H9 (cell line): ENCODE data around the gene AMTN. TPM values are rescaled to one million over a fixed set of nuclear protein-coding genes. Genes with fewer than 3 reads are reported as not detected.

Experiments
- DNase-seq: peaks from one replicate; pipeline ENCODE4 v3.0.0-alpha.2; 2017
- H2AFZ ChIP-seq: one replicate; pipeline ENCODE4 v1.6.1; 2013; ENCODE audit warnings: mild to moderate bottlenecking, low read length, control low read depth, moderate library complexity
- H2AK5ac ChIP-seq: 2 replicates; pipeline ENCODE4 v1.6.1; 2013; ENCODE audit warnings: low read length, control low read depth, mixed read lengths; ENCODE audit not compliant: insufficient read length
- H2BK120ac ChIP-seq: one replicate; pipeline ENCODE4 v1.6.1; 2013; ENCODE audit warnings: low read depth, mild to moderate bottlenecking, low read length, control low read depth, inconsistent platforms; ENCODE audit not compliant: poor library complexity, severe bottlenecking
- H2BK12ac ChIP-seq: 2 replicates; pipeline ENCODE4 v1.6.1; 2013; ENCODE audit warnings: low read length, control low read depth, mixed read lengths, low read depth; ENCODE audit not compliant: insufficient read length
- H2BK15ac ChIP-seq: 2 replicates; pipeline ENCODE4 v1.6.1; 2013; ENCODE audit warnings: low read depth, low read length, control low read depth
- H2BK20ac ChIP-seq: one replicate; pipeline ENCODE4 v1.6.1; 2013; ENCODE audit warnings: low read depth, mild to moderate bottlenecking, low read length, control low read depth, inconsistent platforms; ENCODE audit not compliant: poor library complexity, severe bottlenecking
- H2BK5ac ChIP-seq: 2 replicates; pipeline ENCODE4 v1.6.1; 2013; ENCODE audit warnings: low read length, control low read depth, mixed read lengths; ENCODE audit not compliant: insufficient read length
- H3K14ac ChIP-seq: 2 replicates; pipeline ENCODE4 v1.6.1; 2013; ENCODE audit warnings: low read length, control low read depth; ENCODE audit not compliant: insufficient read depth
- H3K18ac ChIP-seq: 2 replicates; pipeline ENCODE4 v1.6.1; 2013; ENCODE audit warnings: low read depth, mild to moderate bottlenecking, mixed read lengths, low read length, control low read depth; ENCODE audit not compliant: insufficient read length
- H3K23ac ChIP-seq: 2 replicates; pipeline ENCODE4 v1.6.1; 2013; ENCODE audit warnings: low read length, control low read depth, mixed read lengths, low read depth; ENCODE audit not compliant: insufficient read length
- H3K23me2 ChIP-seq: 2 replicates; pipeline ENCODE4 v1.6.1; 2013; ENCODE audit warnings: low read depth, mild to moderate bottlenecking, mixed read lengths, low read length, control low read depth; ENCODE audit not compliant: insufficient read length, poor library complexity, severe bottlenecking
- H3K27ac ChIP-seq: 2 replicates; pipeline ENCODE4 v1.5.1; 2013; ENCODE audit warnings: low read length, control low read depth, mixed read lengths, low read depth; ENCODE audit not compliant: insufficient read length
- H3K27me3 ChIP-seq: 2 replicates; pipeline ENCODE4 v1.6.1; 2013; ENCODE audit warnings: low read length, control low read depth, inconsistent platforms; ENCODE audit not compliant: insufficient read depth
- H3K4ac ChIP-seq: 2 replicates; pipeline ENCODE4 v1.6.1; 2013; ENCODE audit warnings: low read depth, mild to moderate bottlenecking, control low read depth, inconsistent platforms, low read length, moderate library complexity
- H3K4me1 ChIP-seq: 2 replicates; pipeline ENCODE4 v1.6.1; 2013; ENCODE audit warnings: low read length, control low read depth, inconsistent platforms; ENCODE audit not compliant: insufficient read depth
- H3K4me2 ChIP-seq: 2 replicates; pipeline ENCODE4 v1.6.1; 2013; ENCODE audit warnings: low read length, control low read depth, mixed read lengths; ENCODE audit not compliant: insufficient read length, insufficient read depth
- H3K56ac ChIP-seq: 2 replicates; pipeline ENCODE4 v1.6.1; 2013; ENCODE audit warnings: low read depth, mild to moderate bottlenecking, mixed read lengths, low read length, control low read depth; ENCODE audit not compliant: insufficient read length
- H3K79me1 ChIP-seq: 2 replicates; pipeline ENCODE4 v1.6.1; 2013; ENCODE audit warnings: low read depth, mild to moderate bottlenecking, moderate library complexity, low read length, control low read depth, inconsistent platforms; ENCODE audit not compliant: insufficient read depth, poor library complexity, severe bottlenecking
- H3K79me2 ChIP-seq: 2 replicates; pipeline ENCODE4 v1.6.1; 2013; ENCODE audit warnings: low read length, control low read depth, inconsistent platforms; ENCODE audit not compliant: insufficient read depth
- H3K9ac ChIP-seq: 2 replicates; pipeline ENCODE4 v1.6.1; 2013; ENCODE audit warnings: low read length, control low read depth, mixed read lengths; ENCODE audit not compliant: insufficient read length; ENCODE audit errors: extremely low read depth
- H3K9me3 ChIP-seq: one replicate; pipeline ENCODE4 v1.6.1; 2013; ENCODE audit warnings: low read depth, low read length, inconsistent platforms; ENCODE audit not compliant: control insufficient read depth
- H3T11ph ChIP-seq: one replicate; pipeline ENCODE4 v1.6.1; 2013; ENCODE audit warnings: mild to moderate bottlenecking, low read length, control low read depth, inconsistent platforms
- H4K20me1 ChIP-seq: one replicate; pipeline ENCODE4 v1.6.1; 2013; ENCODE audit not compliant: control insufficient read depth, insufficient read length, insufficient read depth
- H4K5ac ChIP-seq: 2 replicates; pipeline ENCODE4 v1.6.1; 2013; ENCODE audit warnings: low read depth, mild to moderate bottlenecking, mixed read lengths, low read length, control low read depth; ENCODE audit not compliant: insufficient read length
- H4K8ac ChIP-seq: replicated peaks from 2 replicates; pipeline ENCODE4 v1.6.1; 2013; ENCODE audit warnings: low read length, control low read depth, mixed read lengths, low read depth; ENCODE audit not compliant: insufficient read length
- H4K91ac ChIP-seq: 2 replicates; pipeline ENCODE4 v1.6.1; 2013; ENCODE audit warnings: low read depth, mild to moderate bottlenecking, moderate library complexity, mixed read lengths, low read length, control low read depth; ENCODE audit not compliant: insufficient read length
- H3K27ac Mint-ChIP-seq, 3 experiments: 2 replicates in 2 of 3; 3 replicates in 1 of 3; pipeline ENCODE4 v1.8.0; 2020 to 2021; ENCODE audit warnings: mixed read lengths in 3 of 3, mild to moderate bottlenecking in 1 of 3, moderate library complexity in 1 of 3
- H3K27me3 Mint-ChIP-seq: 2 replicates; pipeline ENCODE4 v1.8.0; 2021; ENCODE audit warnings: low read depth, mild to moderate bottlenecking, moderate library complexity, mixed read lengths
- H3K36me3 Mint-ChIP-seq, 3 experiments: 2 replicates in 2 of 3; 3 replicates in 1 of 3; pipeline ENCODE4 v1.8.0; 2020 to 2021; ENCODE audit warnings: low read depth in 3 of 3, mixed read lengths in 3 of 3; ENCODE audit not compliant: insufficient read depth in 1 of 3
- H3K4me1 Mint-ChIP-seq, 2 experiments: 2 replicates each; pipeline ENCODE4 v1.8.0; 2020; ENCODE audit warnings: mixed read lengths in 2 of 2
- H3K4me3 Mint-ChIP-seq, 2 experiments: 2 replicates in 1 of 2; 3 replicates in 1 of 2; pipeline ENCODE4 v1.8.0; 2020 to 2021; ENCODE audit warnings: mild to moderate bottlenecking in 2 of 2, mixed read lengths in 2 of 2, moderate library complexity in 1 of 2
- H3K9me3 Mint-ChIP-seq, 2 experiments: 2 replicates in 1 of 2; 3 replicates in 1 of 2; pipeline ENCODE4 v1.8.0; 2020; ENCODE audit warnings: mild to moderate bottlenecking in 2 of 2, mixed read lengths in 2 of 2, moderate library complexity in 1 of 2
- WGBS: extraction: QIAGEN DNeasy Blood & Tissue Kit; methylation state at CpG from one replicate; pipeline ENCODE4 v1.1.7; 2013; ENCODE audit warnings: missing lambda C conversion rate, low lambda C conversion rate, mixed read lengths; ENCODE audit not compliant: insufficient read length; ENCODE audit errors: extremely low coverage; 5-methylcytosine and 5-hydroxymethylcytosine counted together
- total RNA-seq: library from RNA; stranded (reverse); gene quantifications from 2 replicates; pipeline ENCODE4 v1.2.1, GENCODE V29; 2021
- TF ChIP-seq, protein P1 (sequence below): fragments of 200-600 bp; sonication (generic); conservative IDR thresholded peaks from 3 replicates; pipeline ENCODE4 v1.8.0; 2021; ENCODE audit warnings: antibody characterized with exemption, mild to moderate bottlenecking

The AMTN gene
- total RNA-seq, 1 experiment from 2014 or later: not detected

DNA sequence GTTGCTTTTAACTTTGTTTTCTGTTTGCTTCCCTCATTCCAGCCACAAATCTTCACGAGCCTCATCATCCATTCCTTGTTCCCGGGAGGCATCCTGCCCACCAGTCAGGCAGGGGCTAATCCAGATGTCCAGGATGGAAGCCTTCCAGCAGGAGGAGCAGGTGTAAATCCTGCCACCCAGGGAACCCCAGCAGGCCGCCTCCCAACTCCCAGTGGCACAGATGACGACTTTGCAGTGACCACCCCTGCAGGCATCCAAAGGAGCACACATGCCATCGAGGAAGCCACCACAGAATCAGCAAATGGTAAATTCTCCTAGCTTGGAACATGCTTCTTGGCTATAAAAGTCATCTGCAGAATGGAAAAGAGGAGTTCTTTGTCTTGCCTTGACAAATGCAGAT is 12.6 kb downstream of the AMTN start:
- Histone ChIP-seq H4K91ac (no peak overlapping the region), H2AK5ac (no peak overlapping the region), H2BK12ac (no peak overlapping the region), H3K56ac (no peak overlapping the region), H4K5ac (no peak overlapping the region), H3K79me2 (no peaks in the 10 kb centered on the region), H4K8ac (no peak overlapping the region), H3K4me2 (no peak overlapping the region), H3K4me1 (no peaks in the 10 kb centered on the region), H3K14ac (no peak overlapping the region), H2AFZ (no peak overlapping the region), H3T11ph (no peak overlapping the region), H3K18ac (no peak overlapping the region), H2BK15ac (no peak overlapping the region), H3K27me3 (no peaks in the 10 kb centered on the region), H4K20me1 (no peaks in the 10 kb centered on the region), H2BK5ac (no peak overlapping the region), H3K27ac (no peak overlapping the region), H3K9ac (no peak overlapping the region), H3K4ac (no peak overlapping the region), H3K23me2 (no peaks in the 10 kb centered on the region), H3K9me3 (no peaks in the 10 kb centered on the region), H3K79me1 (no peaks in the 10 kb centered on the region), H2BK120ac (no peak overlapping the region), H2BK20ac (no peak overlapping the region), H3K23ac (no peak overlapping the region)
- no peak for DNase-seq
- Mint-ChIP-seq H3K4me1 (no peaks in the 10 kb centered on the region), H3K36me3 (no peaks in the 10 kb centered on the region), H3K4me3 (no peak overlapping the region), H3K27ac (peak overlapping the region in 1 of 3 experiments; percentile 61; a peak in 2 of 7 replicates), H3K9me3 (no peaks in the 10 kb centered on the region), H3K27me3 (no peaks in the 10 kb centered on the region; the same call in 1 of the 2 replicates)
- no CpG with 5 or more reads among the region's 5 CpGs for WGBS
- TF ChIP-seq, protein P1, sequence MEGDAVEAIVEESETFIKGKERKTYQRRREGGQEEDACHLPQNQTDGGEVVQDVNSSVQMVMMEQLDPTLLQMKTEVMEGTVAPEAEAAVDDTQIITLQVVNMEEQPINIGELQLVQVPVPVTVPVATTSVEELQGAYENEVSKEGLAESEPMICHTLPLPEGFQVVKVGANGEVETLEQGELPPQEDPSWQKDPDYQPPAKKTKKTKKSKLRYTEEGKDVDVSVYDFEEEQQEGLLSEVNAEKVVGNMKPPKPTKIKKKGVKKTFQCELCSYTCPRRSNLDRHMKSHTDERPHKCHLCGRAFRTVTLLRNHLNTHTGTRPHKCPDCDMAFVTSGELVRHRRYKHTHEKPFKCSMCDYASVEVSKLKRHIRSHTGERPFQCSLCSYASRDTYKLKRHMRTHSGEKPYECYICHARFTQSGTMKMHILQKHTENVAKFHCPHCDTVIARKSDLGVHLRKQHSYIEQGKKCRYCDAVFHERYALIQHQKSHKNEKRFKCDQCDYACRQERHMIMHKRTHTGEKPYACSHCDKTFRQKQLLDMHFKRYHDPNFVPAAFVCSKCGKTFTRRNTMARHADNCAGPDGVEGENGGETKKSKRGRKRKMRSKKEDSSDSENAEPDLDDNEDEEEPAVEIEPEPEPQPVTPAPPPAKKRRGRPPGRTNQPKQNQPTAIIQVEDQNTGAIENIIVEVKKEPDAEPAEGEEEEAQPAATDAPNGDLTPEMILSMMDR: no peak
